T-helper 2 cell treated with Interferon-gamma antibody and Interleukin-4, amounts not matched to agents 100 ng/mL and 5 ng/mL, for 36 hours (primary cell): ENCODE results near the gene FBXO22. TPM values are rescaled to one million over a fixed set of nuclear protein-coding genes. Genes with fewer than 3 reads are reported as not detected.

Source experiments
- intact Hi-C: fragments of 100-400 bp; cut with micrococcal nuclease; formaldehyde crosslinking; loops from one replicate; pipeline ENCODE4 v1.15.1; 2023
- total RNA-seq: library from RNA; stranded (reverse); gene quantifications from 2 replicates; pipeline ENCODE4 v1.2.3, GENCODE V29; 2022

The FBXO22 gene
- total RNA-seq, 1 donor from 2014 or later: 38.8 TPM

DNA sequence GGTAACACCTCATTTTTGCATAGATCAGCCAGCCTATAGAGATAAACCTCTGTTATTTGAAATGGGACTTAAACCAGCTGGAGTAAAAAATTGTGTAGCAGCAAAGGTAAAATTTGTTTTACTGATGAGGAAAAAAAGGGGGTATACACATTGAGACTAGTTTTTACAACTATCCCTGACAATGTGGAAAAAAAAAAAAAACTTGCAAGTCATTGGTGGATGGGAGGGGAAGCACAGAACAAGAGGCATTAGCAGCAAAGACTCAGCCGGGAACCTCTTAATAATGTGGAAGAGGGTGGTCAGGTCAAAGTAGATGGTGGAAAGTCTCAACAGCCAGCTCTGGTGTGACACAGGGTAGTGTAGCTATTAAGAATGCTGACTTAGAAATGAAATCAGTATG lies 14.5 kb downstream of the FBXO22 start:
- intact Hi-C loops: no loop called here

GRCh38 chr15:75920079-75920478 lies 16.4 kb downstream of the FBXO22 start:
- intact Hi-C loops: no loop called here

GRCh38 chr15:75921732-75922703 lies 18.3 kb downstream of the FBXO22 start:
- intact Hi-C loops: no loop called here

DNA sequence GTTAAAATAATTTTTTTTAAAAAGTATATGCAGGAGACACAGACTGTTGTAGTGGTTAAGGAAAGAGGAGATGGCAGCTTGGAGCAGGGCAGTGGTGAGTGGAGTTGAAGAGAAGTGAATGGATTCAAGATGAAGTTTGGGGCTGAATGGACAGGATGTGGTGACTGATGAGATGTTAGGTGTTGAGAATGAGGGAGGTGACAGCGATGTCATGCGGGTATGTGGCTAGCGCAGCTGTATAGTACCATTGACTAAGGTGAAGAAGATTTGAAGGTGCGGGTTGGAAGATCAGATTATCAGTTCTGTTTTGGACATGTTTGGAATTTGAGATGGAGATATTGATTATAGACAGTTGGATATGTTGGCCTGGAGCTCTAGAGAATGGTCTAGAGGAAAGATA lies 20.1 kb downstream of the FBXO22 start:
- intact Hi-C loops: no loop called here

- intact Hi-C loops: no loop called here
Measured at GRCh38 chr15:75924576-75924975, 20.9 kb downstream of the FBXO22 start.

DNA sequence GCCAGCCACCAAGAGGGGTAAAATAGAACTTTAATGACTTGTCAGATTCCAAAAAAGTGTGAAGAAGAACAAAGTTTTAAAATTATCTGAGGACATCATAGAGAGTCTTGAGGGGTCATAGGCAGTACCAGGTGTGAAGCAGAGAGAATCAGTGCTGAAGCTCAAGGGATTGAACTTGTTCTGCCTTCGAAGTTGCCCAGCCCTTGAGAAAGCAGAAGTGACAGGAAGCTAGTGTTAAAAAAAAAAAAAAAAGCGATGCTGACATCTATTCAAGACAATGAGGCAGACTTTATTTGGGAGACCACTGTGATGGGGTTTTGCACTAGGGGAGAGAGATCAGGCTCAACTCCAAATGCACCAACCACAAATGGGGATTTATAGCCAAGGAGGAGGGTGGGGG lies 21.8 kb downstream of the FBXO22 start:
- intact Hi-C loops: no loop called here

DNA sequence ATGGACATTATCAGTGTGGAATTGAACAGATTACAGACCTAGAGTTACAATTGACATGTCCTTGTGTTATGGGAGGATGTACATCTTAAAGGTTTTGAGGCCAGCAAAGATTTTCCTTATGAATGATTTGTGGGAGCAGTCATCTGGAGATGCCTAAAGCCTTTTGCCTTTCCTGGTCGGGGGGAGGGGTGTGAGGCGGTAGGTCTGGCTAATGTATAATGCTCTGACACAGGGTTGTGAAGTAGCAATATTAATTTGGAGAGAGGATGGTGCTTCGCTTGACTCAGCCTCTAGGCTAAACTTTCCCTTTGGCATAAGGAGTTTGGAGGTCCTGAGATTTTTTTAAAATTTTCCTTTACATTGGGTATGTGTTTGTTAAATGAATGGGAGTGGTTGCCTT lies 23.3 kb downstream of the FBXO22 start:
- intact Hi-C loops: no loop called here

DNA sequence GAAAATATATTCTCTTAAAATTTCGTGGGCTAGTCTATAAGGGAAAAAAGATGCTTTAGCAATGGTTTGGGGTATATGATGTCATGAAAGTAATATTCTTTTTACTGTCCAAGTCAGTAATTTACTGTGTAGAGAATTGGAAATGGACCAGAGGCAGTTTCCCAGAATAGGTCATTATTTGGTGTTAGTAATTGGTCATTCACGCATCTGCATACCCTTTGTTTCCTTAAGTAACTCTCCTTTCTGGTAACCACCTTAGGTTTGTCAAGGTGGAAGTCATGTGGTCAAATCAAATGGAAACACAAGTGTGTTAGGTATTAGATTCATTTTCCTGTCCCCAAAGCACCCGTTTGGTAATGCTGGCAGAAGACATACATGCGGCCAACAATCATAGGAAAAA lies 23.9 kb downstream of the FBXO22 start:
- intact Hi-C loops: no loop called here

DNA sequence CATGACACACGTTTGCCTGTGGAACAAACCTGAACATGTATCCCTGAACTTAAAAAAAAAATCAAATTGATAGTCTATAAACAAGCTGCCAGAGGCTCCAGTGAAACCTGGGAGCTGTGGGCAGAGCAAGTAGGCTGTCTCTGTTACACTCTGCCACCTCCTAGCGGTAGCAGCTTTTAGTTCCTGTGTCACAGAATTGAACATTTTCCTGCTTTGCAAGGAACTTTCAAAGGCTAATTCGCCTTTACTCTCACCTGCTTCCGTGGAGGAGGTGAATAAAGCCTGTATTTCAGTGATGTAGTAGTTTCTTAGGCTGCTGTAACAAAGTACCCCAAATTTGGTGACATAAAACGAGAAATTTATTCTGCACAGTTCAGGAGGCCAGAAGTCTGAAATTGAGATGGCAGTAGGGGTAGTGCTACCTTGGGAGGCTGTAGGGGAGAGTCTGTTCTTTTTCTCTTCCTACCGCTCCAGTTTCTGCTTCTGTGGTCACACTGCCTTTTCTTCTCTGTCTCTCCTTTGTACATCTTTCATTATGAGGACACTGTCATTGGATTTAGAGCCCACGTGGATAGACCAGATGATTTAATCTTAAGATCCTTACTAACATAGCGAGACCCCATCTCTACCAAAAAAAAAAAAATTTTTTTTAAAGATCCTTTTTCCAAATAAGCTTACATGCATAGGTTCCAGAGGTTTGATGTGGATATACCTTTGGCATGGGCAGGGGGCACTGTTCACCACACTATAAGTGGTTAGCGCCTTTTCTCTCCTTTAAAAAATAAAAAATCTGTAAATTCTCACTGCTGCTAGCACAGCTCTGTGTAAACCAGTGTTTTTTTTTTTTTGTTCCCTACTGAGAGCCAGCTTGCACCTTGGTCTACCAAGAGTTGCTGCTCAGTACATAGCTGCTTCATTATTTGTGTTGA lies 25.3 kb downstream of the FBXO22 start:
- intact Hi-C loops: no loop called here

GRCh38 chr15:75929799-75930565 lies 26.3 kb downstream of the FBXO22 start:
- intact Hi-C loops: no loop called here

DNA sequence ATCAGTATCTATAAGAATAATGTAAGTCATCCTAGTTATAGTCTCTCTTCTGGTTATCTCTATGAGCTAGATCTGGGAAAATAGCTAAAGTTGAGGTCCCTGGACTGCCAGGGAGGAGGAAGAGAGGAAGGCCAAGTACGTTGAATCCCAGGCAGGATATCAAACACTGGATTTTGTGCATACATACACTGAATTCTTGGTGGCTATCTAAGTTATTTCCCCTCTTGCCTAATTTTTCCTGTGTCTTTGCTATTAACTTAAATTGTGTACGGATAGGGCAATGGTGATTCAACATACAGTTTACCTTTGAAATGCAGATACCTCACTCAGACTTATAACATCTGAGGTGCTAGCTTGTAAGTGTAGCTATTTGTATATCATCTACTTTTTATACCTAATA lies 27.2 kb downstream of the FBXO22 start:
- intact Hi-C loops: no loop called here

- intact Hi-C loops: no loop called here
Measured at GRCh38 chr15:75942464-75942863, 38.8 kb downstream of the FBXO22 start.

- intact Hi-C loops: no loop called here
Measured at GRCh38 chr15:75943246-75943645, 39.6 kb downstream of the FBXO22 start.

- intact Hi-C loops: no loop called here
Measured at GRCh38 chr15:75943713-75944215, 40.1 kb downstream of the FBXO22 start.

- intact Hi-C loops: no loop called here
Measured at GRCh38 chr15:75945953-75946352, 42.3 kb downstream of the FBXO22 start.

GRCh38 chr15:75947092-75947491 lies 43.4 kb downstream of the FBXO22 start:
- intact Hi-C loops: no loop called here

DNA sequence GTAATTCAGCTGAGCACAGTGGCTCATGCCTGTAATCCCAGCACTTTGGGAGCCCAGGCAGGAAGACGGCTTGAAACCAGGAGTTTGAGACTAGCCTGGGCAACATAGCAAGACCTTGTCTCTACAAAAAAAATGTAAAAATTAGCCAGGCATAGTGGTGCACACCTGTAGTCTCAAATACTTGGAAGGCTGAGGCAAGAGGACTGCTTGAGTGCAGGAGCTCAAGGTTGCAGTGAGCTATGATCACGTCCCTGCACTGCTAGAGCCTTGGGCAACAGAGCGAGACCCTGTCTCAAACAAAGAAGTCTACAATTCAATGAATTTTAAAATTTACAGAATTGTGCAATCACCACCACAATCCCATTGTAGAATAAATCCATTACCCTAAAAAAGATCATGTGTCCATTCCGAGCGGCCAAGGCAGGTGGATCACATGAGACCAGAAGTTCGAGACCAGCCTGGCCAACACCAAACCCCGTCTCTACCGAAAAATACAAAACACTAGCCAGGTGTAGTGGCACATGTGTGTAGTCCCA lies 45.2 kb downstream of the FBXO22 start:
- intact Hi-C loops: no loop called here

- intact Hi-C loops: no loop called here
Measured at GRCh38 chr15:75952525-75952924, 48.8 kb downstream of the FBXO22 start.

DNA sequence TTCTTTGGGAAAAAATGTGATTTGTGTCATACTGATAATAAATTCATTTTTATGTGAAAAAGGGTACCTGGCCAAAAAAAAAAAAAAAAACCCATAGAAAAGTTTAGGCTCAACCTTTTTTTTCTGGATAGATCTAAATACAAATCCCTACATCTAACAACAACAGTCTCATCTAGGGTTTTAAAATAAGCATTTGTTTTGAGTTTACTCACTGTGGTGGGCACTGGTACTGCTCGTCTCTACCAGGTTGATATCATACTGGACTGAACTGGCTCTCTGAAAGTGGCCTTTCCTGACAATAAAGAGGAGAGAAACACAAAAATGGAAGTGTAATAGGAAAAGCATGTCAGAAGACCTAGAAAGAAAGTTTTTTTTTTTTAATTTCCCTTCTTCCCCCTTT lies 52.0 kb downstream of the FBXO22 start:
- intact Hi-C loops: no loop called here

- intact Hi-C loops: no loop called here
Measured at GRCh38 chr15:75961331-75961730, 57.7 kb downstream of the FBXO22 start.

DNA sequence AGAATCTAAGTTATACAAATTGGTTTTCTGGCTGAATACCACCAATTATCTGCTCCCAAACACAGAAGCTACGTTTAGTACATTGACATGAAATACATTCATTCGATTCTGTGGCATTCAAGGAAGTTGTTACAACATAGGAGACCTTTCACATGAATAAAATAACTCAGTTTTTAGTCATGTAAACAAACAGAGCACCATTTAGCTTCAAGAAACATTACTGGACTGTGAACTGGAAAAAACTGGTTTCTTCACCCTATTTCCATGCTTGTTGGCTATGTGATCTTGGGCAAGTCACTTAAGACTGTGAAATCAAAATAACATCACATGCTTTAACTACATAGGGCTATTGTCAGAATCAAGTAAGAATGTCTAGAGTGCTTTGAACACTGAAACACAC lies 62.4 kb downstream of the FBXO22 start:
- intact Hi-C loops: no loop called here
